HCT116 (cell line): Measurements from ENCODE around the gene CNTN5. TPM values are rescaled to one million over a fixed set of nuclear protein-coding genes. Genes with fewer than 3 reads are reported as not detected.

Experiments
- ATAC-seq: fragments of 200-7000 bp; cut with Tn5 transposase; 2 replicates; pipeline ENCODE4 v1.9.1; 2020; ENCODE audit warnings: mild to moderate bottlenecking, moderate library complexity
- BruUV-seq: library from RNA; stranded (reverse); fragments of 400-500 nt; replicated peaks from 2 replicates; lab custom pipeline; 2021; lab: Mats Ljungman, UMichigan
- CTCF ChIA-PET: fragments of 300-600 bp; sonication (Branson Sonifier 250); formaldehyde crosslinking; loops from one replicate; lab custom pipeline; 2021; ENCODE audit warnings: antibody characterized with exemption; lab: Charles Lee
- POLR2A ChIA-PET: fragments of 300-600, 350-600 bp; sonication (Branson Sonifier 250); formaldehyde crosslinking; loops from one replicate; lab custom pipeline; 2021; ENCODE audit warnings: antibody characterized with exemption; lab: Charles Lee
- RAD21 ChIA-PET, 2 experiments: fragments of 300-600 bp; sonication (Branson Sonifier 250); formaldehyde crosslinking; loops; one replicate each; lab custom pipeline; 2023; ENCODE audit warnings: low total read pairs in 2 of 2; ENCODE audit not compliant: uncharacterized antibody in 2 of 2, unreplicated experiment in 2 of 2, low non-redundant PET in 1 of 2; lab: Charles Lee
- DNase-seq: peaks from one replicate; pipeline ENCODE4 v3.0.0-alpha.2; 2010; ENCODE audit warnings: low read depth, low spot score
- H2AFZ ChIP-seq: fragments of 200-600 bp; shearing (Covaris generic), sonication (generic); 2 replicates; pipeline ENCODE4 v1.6.1; 2017; ENCODE audit warnings: low read depth, mixed run types, mixed read lengths, antibody characterized with exemption, low read length; ENCODE audit not compliant: poor library complexity, severe bottlenecking
- H3K27ac ChIP-seq: 2 replicates; pipeline ENCODE4 v1.5.1; 2012; ENCODE audit warnings: low read depth, low read length
- H3K27me3 ChIP-seq: fragments of 200-600 bp; sonication (generic); 2 replicates; pipeline ENCODE4 v1.6.1; 2016; ENCODE audit warnings: mixed run types, low read length, mixed read lengths; ENCODE audit not compliant: insufficient read depth
- H3K36me3 ChIP-seq, 2 experiments: fragments of 200-500 bp in 1 of 2; fragments of 200-600 bp in 1 of 2; sonication (Bioruptor generic) in 1 of 2; sonication (generic) in 1 of 2; 2 replicates each; pipeline versions ENCODE4 v1.5.1 to v1.6.1; 2014 to 2016; ENCODE audit warnings: low read length in 2 of 2, inconsistent platforms in 1 of 2, mixed read lengths in 1 of 2, mixed run types in 1 of 2; ENCODE audit not compliant: insufficient read depth in 2 of 2, control insufficient read depth in 1 of 2
- H3K4me1 ChIP-seq, 2 experiments: fragments of 200-600 bp in 1 of 2; sonication (generic) in 1 of 2; 2 replicates each; pipeline versions ENCODE4 v1.5.1 to v1.6.1; 2012 to 2017; ENCODE audit warnings: low read length in 2 of 2, inconsistent platforms in 1 of 2, mild to moderate bottlenecking in 1 of 2, mixed read lengths in 1 of 2, mixed run types in 1 of 2, moderate library complexity in 1 of 2; ENCODE audit not compliant: insufficient read depth in 2 of 2, control insufficient read depth in 1 of 2
- H3K4me2 ChIP-seq: fragments of 200-600 bp; sonication (generic); 2 replicates; pipeline ENCODE4 v1.6.1; 2017; ENCODE audit warnings: mixed run types, low read length, mixed read lengths
- H3K4me3 ChIP-seq, 2 experiments: fragments of 200-600 bp in 1 of 2; sonication (generic) in 1 of 2; replicated peaks in 1 of 2; 2 replicates each; pipeline ENCODE4 v1.5.1; 2011 to 2016; ENCODE audit warnings: low read length in 2 of 2, control low read depth in 1 of 2, low read depth in 1 of 2, mild to moderate bottlenecking in 1 of 2, mixed read lengths in 1 of 2, mixed run types in 1 of 2
- H3K79me2 ChIP-seq: fragments of 200-600 bp; sonication (generic); 2 replicates; pipeline ENCODE4 v1.6.1; 2017; ENCODE audit warnings: mild to moderate bottlenecking, mixed run types, low read length, moderate library complexity, mixed read lengths; ENCODE audit not compliant: insufficient read depth
- H3K9ac ChIP-seq: fragments of 200-600 bp; sonication (generic); 2 replicates; pipeline ENCODE4 v1.6.1; 2016; ENCODE audit warnings: low read length, mixed read lengths
- H3K9me2 ChIP-seq: fragments of 200-600 bp; sonication (generic), shearing (Covaris generic); 2 replicates; pipeline ENCODE4 v1.6.1; 2017; ENCODE audit warnings: mixed run types, mild to moderate bottlenecking, moderate library complexity; ENCODE audit not compliant: insufficient read depth
- H3K9me3 ChIP-seq, 2 experiments: fragments of 200-500 bp in 1 of 2; fragments of 200-600 bp in 1 of 2; sonication (Bioruptor generic) in 1 of 2; sonication (generic) in 1 of 2; 2 replicates each; pipeline ENCODE4 v1.6.1; 2014 to 2017; ENCODE audit warnings: low read length in 2 of 2, mixed read lengths in 2 of 2, inconsistent platforms in 1 of 2, low read depth in 1 of 2, mild to moderate bottlenecking in 1 of 2, mixed run types in 1 of 2, moderate library complexity in 1 of 2; ENCODE audit not compliant: control insufficient read depth in 1 of 2, insufficient read depth in 1 of 2
- H4K20me1 ChIP-seq: fragments of 200-600 bp; sonication (generic), shearing (Covaris generic); 2 replicates; pipeline ENCODE4 v1.6.1; 2017; ENCODE audit warnings: mixed run types, mild to moderate bottlenecking, moderate library complexity; ENCODE audit not compliant: insufficient read depth
- ELF1 ChIP-seq: IDR thresholded peaks from 2 replicates; pipeline ENCODE4 v1.6.1; 2012; ENCODE audit warnings: low read depth, borderline replicate concordance
- EZH2 ChIP-seq: fragments of 200-600 bp; sonication (generic); IDR thresholded peaks from 2 replicates; pipeline ENCODE4 v1.6.1; 2017; ENCODE audit warnings: antibody characterized with exemption, mixed run types
- POLR2AphosphoS5 ChIP-seq: IDR thresholded peaks from 2 replicates; pipeline ENCODE4 v1.6.1; 2011; ENCODE audit warnings: mild to moderate bottlenecking, low read depth, low read length, moderate library complexity
- RAD21 ChIP-seq: IDR thresholded peaks from 2 replicates; pipeline ENCODE4 v1.6.1; 2012; ENCODE audit warnings: low read depth, mild to moderate bottlenecking
- SIN3A ChIP-seq: IDR thresholded peaks from 2 replicates; pipeline ENCODE4 v1.6.1; 2012; ENCODE audit warnings: low read depth
- SRF ChIP-seq: IDR thresholded peaks from 2 replicates; pipeline ENCODE4 v1.6.1; 2012; ENCODE audit warnings: low read depth
- TCF7L2 ChIP-seq: IDR thresholded peaks from 2 replicates; pipeline ENCODE4 v1.7.0; 2011; ENCODE audit warnings: borderline replicate concordance, inconsistent platforms; ENCODE audit not compliant: insufficient read depth, insufficient read length; ENCODE audit errors: extremely low read depth
- YY1 ChIP-seq: IDR thresholded peaks from 2 replicates; pipeline ENCODE4 v1.6.1; 2011; ENCODE audit warnings: low read length, low read depth, moderate library complexity, mild to moderate bottlenecking; ENCODE audit not compliant: insufficient replicate concordance; ENCODE audit errors: extremely low read depth
- ZNF274 ChIP-seq: fragments of 200-500 bp; sonication (Bioruptor generic); IDR thresholded peaks from 2 replicates; pipeline ENCODE4 v1.6.1; 2014; ENCODE audit warnings: mild to moderate bottlenecking, low read depth, low read length, inconsistent platforms
- intact Hi-C: fragments of 100-400 bp; cut with micrococcal nuclease; formaldehyde crosslinking; loops from 2 replicates; pipeline ENCODE4 v1.10.0; 2022
- total RNA-seq: library from RNA; stranded (reverse); gene quantifications from one replicate; pipeline ENCODE4 v1.2.1, GENCODE V29; 2021; ENCODE audit not compliant: unreplicated experiment
- TF ChIP-seq, protein P1 (sequence below): IDR thresholded peaks from 2 replicates; pipeline ENCODE4 v1.6.1; 2012; ENCODE audit warnings: low read depth
- TF ChIP-seq, protein P2 (sequence below): IDR thresholded peaks from 2 replicates; pipeline ENCODE4 v1.6.1; 2012

CNTN5 gene
- total RNA-seq, 1 experiment from 2014 or later, result not detected

DNA sequence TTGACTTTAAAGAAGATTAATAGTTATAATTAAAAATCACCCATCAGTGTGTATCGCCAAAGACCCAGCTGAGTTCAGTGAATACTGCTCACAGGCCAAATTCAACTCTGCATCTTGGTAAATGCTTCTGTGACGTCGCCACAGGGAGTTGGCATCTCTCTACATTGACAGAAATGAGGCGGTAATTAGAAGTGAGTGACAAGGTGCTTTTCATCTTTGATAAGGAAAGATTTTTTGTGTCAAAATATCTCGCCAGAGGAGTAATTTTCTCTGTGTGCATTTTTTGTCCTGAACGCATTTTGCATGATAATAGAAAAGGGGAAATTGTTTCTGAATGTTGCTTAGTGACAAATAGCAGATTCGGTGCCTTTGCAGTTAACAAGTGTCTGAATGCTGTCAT lies 345.8 kb downstream of the CNTN5 start:
- BruUV-seq, result no TSS peak
- Histone ChIP-seq H3K27me3 (no peaks in the 10 kb centered on the region), H3K36me3 (no peaks in the 10 kb centered on the region), H4K20me1 (no peaks in the 10 kb centered on the region), H3K79me2 (no peaks in the 10 kb centered on the region), H3K9ac (no peak overlapping the region), H3K4me3 (no peak overlapping the region), H3K4me1 (no peaks in the 10 kb centered on the region), H3K4me2 (no peak overlapping the region), H3K27ac (no peak overlapping the region), H3K9me2 (no peaks in the 10 kb centered on the region), H2AFZ (no peak overlapping the region), H3K9me3 (peaks cover 2 to 8% of the 10 kb centered on the region in 2 experiments; a peak in 2 of 4 replicates)
- intact Hi-C loops, result no loop called here
- ChIA-PET CTCF (no interaction called here), POLR2A (no interaction called here), RAD21 (no interaction called here)
- TF ChIP-seq ELF1 (no peak), EZH2 (no peak), ZNF274 (no peak), YY1 (no peak)
- TF ChIP-seq, protein P1, sequence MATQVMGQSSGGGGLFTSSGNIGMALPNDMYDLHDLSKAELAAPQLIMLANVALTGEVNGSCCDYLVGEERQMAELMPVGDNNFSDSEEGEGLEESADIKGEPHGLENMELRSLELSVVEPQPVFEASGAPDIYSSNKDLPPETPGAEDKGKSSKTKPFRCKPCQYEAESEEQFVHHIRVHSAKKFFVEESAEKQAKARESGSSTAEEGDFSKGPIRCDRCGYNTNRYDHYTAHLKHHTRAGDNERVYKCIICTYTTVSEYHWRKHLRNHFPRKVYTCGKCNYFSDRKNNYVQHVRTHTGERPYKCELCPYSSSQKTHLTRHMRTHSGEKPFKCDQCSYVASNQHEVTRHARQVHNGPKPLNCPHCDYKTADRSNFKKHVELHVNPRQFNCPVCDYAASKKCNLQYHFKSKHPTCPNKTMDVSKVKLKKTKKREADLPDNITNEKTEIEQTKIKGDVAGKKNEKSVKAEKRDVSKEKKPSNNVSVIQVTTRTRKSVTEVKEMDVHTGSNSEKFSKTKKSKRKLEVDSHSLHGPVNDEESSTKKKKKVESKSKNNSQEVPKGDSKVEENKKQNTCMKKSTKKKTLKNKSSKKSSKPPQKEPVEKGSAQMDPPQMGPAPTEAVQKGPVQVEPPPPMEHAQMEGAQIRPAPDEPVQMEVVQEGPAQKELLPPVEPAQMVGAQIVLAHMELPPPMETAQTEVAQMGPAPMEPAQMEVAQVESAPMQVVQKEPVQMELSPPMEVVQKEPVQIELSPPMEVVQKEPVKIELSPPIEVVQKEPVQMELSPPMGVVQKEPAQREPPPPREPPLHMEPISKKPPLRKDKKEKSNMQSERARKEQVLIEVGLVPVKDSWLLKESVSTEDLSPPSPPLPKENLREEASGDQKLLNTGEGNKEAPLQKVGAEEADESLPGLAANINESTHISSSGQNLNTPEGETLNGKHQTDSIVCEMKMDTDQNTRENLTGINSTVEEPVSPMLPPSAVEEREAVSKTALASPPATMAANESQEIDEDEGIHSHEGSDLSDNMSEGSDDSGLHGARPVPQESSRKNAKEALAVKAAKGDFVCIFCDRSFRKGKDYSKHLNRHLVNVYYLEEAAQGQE, result no peak
- ATAC-seq (no peak), DNase-seq (no peak)

DNA sequence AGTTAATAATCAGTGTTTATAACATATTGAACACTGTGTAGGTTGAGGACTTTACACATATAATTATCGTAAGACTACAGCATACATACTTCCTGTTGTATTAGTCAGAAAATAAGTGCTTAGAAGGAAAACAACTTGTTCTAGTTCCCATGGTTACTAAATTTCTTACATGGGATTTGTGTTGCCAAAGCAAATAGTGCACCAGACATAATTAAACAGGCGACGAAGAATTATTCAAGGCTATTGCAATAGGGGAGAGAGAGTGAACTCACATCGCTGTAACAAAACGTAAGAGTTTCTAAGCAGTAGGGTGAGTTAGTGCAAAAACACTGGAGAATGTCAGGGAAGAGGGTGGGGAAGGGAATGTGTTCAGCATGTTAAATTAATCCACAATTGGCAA lies 347.8 kb downstream of the CNTN5 start:
- Histone ChIP-seq H3K4me1 (no peaks in the 10 kb centered on the region), H3K27ac (no peak overlapping the region), H3K9ac (no peak overlapping the region), H2AFZ (no peak overlapping the region), H3K4me3 (no peak overlapping the region), H3K79me2 (no peaks in the 10 kb centered on the region), H3K9me3 (peaks cover 0 to 8% of the 10 kb centered on the region in 2 experiments; a peak in 2 of 4 replicates), H3K27me3 (no peaks in the 10 kb centered on the region), H3K36me3 (no peaks in the 10 kb centered on the region), H4K20me1 (no peaks in the 10 kb centered on the region), H3K9me2 (no peaks in the 10 kb centered on the region), H3K4me2 (no peak overlapping the region)
- CTCF ChIA-PET, result no interaction called here
- no peak for DNase-seq
- BruUV-seq, result no TSS peak
- intact Hi-C loops, result no loop called here
- no peak for ATAC-seq
- POLR2A ChIA-PET, result no interaction called here
- RAD21 ChIA-PET, result no interaction called here
- TF ChIP-seq RAD21, result no peak
- TF ChIP-seq SRF, result no peak
- TF ChIP-seq SIN3A, result no peak
- no peak for TF ChIP-seq TCF7L2
- no peak for TF ChIP-seq POLR2AphosphoS5
- TF ChIP-seq, protein P2, sequence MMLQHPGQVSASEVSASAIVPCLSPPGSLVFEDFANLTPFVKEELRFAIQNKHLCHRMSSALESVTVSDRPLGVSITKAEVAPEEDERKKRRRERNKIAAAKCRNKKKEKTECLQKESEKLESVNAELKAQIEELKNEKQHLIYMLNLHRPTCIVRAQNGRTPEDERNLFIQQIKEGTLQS, result no peak
- TF ChIP-seq, protein P1, result no peak
